Epithelial cell of esophagus (primary cell): Measurements from ENCODE around the gene TMUB2.
A peak's percentile ranks its signal among the peaks of the same experiment; 100 is the strongest.

Experiments
- DNase-seq: peaks from one replicate; pipeline ENCODE4 v3.0.0; 2010; ENCODE audit warnings: low read depth
- H3K4me3 ChIP-seq: 2 replicates; pipeline ENCODE4 v1.5.1; 2011; ENCODE audit warnings: mild to moderate bottlenecking, low read length, control low read depth
- CTCF ChIP-seq: IDR thresholded peaks from 2 replicates; pipeline ENCODE4 v1.5.1; 2011; ENCODE audit warnings: low read depth, mild to moderate bottlenecking, low read length, control low read depth, inconsistent platforms; ENCODE audit not compliant: insufficient read depth; ENCODE audit errors: missing control alignments

TMUB2 gene

DNA sequence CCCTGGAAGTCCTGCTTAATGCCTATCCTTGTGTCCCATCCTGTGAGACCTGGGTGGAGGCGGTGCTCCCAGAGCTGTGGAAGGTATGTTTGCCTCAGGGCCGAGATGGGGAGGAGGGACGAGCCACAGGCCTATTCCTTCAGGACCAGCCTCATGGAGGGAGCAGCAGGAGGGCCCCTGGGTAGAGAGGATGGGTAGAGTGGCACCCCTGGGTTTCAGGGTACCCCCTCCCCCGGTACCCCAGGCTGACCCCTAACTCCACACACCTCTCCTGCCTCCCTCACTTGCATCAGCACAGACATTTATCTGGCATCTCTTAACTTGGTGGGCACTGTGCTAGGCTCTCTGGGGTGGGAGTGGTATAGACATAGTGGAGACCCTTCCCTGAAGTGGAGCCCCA lies 9.1 kb upstream of the TMUB2 start:
- H3K4me3 ChIP-seq: no peak overlapping the region
- no peak for TF ChIP-seq CTCF

GRCh38 chr17:44178133-44178532 lies 8.6 kb upstream of the TMUB2 start:
- TF ChIP-seq CTCF: no peak
- no peak for DNase-seq
- H3K4me3 ChIP-seq: no peak overlapping the region

More for the DNA sequence above, 9.1 kb upstream of the TMUB2 start:
- no peak for DNase-seq

- no peak overlapping the region for H3K4me3 ChIP-seq
- TF ChIP-seq CTCF: no peak
- DNase-seq: no peak
These were observed 3.7 kb upstream of the TMUB2 start for GRCh38 chr17:44183024-44183423.

GRCh38 chr17:44184212-44184810 lies 2.5 kb upstream of the TMUB2 start:
- H3K4me3 ChIP-seq: no peak overlapping the region
- DNase-seq: no peak
- no peak for TF ChIP-seq CTCF

DNA sequence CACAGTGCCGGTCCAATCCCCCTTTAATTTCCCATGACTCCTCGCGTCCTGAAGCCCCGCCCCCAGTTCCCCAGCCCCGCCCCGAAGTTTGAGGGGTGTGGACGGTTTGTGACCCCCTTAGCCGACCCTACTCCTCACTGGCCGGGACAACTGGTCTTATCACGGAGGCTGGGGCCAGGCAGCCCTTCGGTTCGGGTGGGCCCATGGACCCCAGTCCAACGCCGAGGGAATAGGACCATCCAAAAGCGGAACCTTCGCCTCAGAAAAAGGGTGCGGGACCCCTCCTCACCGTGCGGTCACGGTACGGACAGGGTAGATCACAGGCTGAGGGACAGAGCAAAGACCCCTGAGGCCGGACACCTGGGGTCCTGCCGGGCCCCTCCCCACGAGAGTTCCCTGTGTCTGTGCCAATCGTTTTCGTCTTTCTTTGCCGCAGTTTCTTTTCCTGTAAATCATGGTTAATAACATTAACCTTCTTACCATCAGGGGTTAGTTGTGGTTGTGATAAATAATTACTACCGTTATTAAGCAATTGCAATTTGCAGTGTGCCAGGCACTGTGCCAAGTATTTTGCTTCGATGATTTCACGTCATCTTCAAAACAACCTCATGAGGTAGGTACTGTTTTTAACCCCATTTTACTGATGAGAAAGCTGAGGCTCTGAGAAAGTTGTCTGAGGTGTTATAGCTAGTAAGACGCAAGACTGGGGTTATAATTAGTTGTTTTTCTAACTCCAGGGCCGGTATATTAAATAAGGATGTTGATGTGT lies 543 bp downstream of the TMUB2 start:
- H3K4me3 ChIP-seq: peak overlapping the region; percentile 93
- TF ChIP-seq CTCF: no peak
- DNase-seq: peak; percentile 48

- no peak for TF ChIP-seq CTCF
- no peak overlapping the region for H3K4me3 ChIP-seq
- no peak for DNase-seq
These were observed 2.0 kb downstream of the TMUB2 start for GRCh38 chr17:44188576-44189403.
